PC-9 (cell line): ENCODE data around the gene PNP. TPM values are rescaled to one million over a fixed set of nuclear protein-coding genes. Genes with fewer than 3 reads are reported as not detected.
"Not testable (repeated sequence)": the region's sequence is repeated elsewhere in the genome, so short reads cannot be mapped to it uniquely, and the experiment has no call there.

Experiments used
- BruUV-seq: library from RNA; stranded (reverse); fragments of 400-500 nt; replicated peaks from 2 replicates; lab custom pipeline; 2021; lab: Mats Ljungman, UMichigan
- CTCF ChIA-PET: fragments of 300-600 bp; sonication (Branson Sonifier 250); formaldehyde crosslinking; loops from one replicate; lab custom pipeline; 2022; ENCODE audit warnings: antibody characterized with exemption; lab: Charles Lee
- POLR2A ChIA-PET: fragments of 300-600 bp; sonication (Branson Sonifier 250); formaldehyde crosslinking; loops from one replicate; lab custom pipeline; 2022; ENCODE audit warnings: antibody characterized with exemption; ENCODE audit not compliant: unreplicated experiment; lab: Charles Lee
- DNase-seq, 2 experiments: peaks; one replicate each; pipeline versions ENCODE4 v3.0.0 to v3.0.0-alpha.2; 2015 to 2022; ENCODE audit warnings: mixed read lengths in 1 of 2
- H2AFZ ChIP-seq: fragments of 200-600 bp; sonication (generic); 2 replicates; pipeline ENCODE4 v1.8.1; 2017; ENCODE audit warnings: antibody characterized with exemption
- H3F3A ChIP-seq: fragments of 200-600 bp; sonication (generic); 2 replicates; pipeline ENCODE4 v1.8.1; 2017; ENCODE audit warnings: antibody characterized with exemption, mild to moderate bottlenecking, low read depth; ENCODE audit not compliant: insufficient read depth
- H3K27ac ChIP-seq: fragments of 200-600 bp; sonication (generic); 2 replicates; pipeline ENCODE4 v1.6.1; 2016; ENCODE audit warnings: mixed run types
- H3K27me3 ChIP-seq: fragments of 200-600 bp; sonication (generic); 2 replicates; pipeline ENCODE4 v1.6.1; 2016; ENCODE audit warnings: low read depth, mixed run types; ENCODE audit not compliant: insufficient read depth
- H3K36me3 ChIP-seq: fragments of 200-600 bp; sonication (generic); 2 replicates; pipeline ENCODE4 v1.6.1; 2016; ENCODE audit warnings: low read depth, mixed run types
- H3K4me1 ChIP-seq: fragments of 200-600 bp; sonication (generic); replicated peaks from 2 replicates; pipeline ENCODE4 v1.6.1; 2016; ENCODE audit warnings: mixed run types; ENCODE audit not compliant: insufficient read depth
- H3K4me2 ChIP-seq: fragments of 200-600 bp; sonication (generic); 2 replicates; pipeline ENCODE4 v1.6.1; 2017; ENCODE audit warnings: mixed run types
- H3K4me3 ChIP-seq: fragments of 200-600 bp; sonication (generic); 2 replicates; pipeline ENCODE4 v1.6.1; 2016; ENCODE audit warnings: mixed run types
- H3K79me2 ChIP-seq: fragments of 200-600 bp; sonication (generic); 2 replicates; pipeline ENCODE4 v1.6.1; 2017; ENCODE audit warnings: low read depth, mixed run types
- H3K9me2 ChIP-seq: fragments of 200-600 bp; sonication (generic); 2 replicates; pipeline ENCODE4 v1.8.1; 2017; ENCODE audit warnings: mild to moderate bottlenecking; ENCODE audit not compliant: insufficient read depth
- H3K9me3 ChIP-seq: fragments of 200-600 bp; sonication (generic); 2 replicates; pipeline ENCODE4 v1.8.1; 2016; ENCODE audit warnings: low read depth; ENCODE audit not compliant: insufficient read depth
- H4K20me1 ChIP-seq: fragments of 200-600 bp; sonication (generic); 2 replicates; pipeline ENCODE4 v1.8.1; 2017; ENCODE audit not compliant: insufficient read depth
- EZH2 ChIP-seq: fragments of 200-600 bp; sonication (generic); IDR thresholded peaks from 2 replicates; pipeline ENCODE4 v1.8.0; 2017; ENCODE audit warnings: antibody characterized with exemption, low read depth
- intact Hi-C: fragments of 100-400 bp; cut with micrococcal nuclease; formaldehyde crosslinking; loops from one replicate; pipeline ENCODE4 v1.10.0; 2022; ENCODE audit not compliant: unreplicated experiment
- total RNA-seq: library from RNA; stranded (reverse); gene quantifications from 2 replicates; pipeline ENCODE4 v1.2.3, GENCODE V29; 2021
- TF ChIP-seq, protein P1 (sequence below): fragments of 200-600 bp; sonication (generic); conservative IDR thresholded peaks from 2 replicates; pipeline ENCODE4 v1.6.1; 2017; ENCODE audit warnings: mixed run types, antibody characterized with exemption, mild to moderate bottlenecking, moderate library complexity

Gene PNP
- total RNA-seq, 1 experiment from 2014 or later: 26.9 TPM

DNA sequence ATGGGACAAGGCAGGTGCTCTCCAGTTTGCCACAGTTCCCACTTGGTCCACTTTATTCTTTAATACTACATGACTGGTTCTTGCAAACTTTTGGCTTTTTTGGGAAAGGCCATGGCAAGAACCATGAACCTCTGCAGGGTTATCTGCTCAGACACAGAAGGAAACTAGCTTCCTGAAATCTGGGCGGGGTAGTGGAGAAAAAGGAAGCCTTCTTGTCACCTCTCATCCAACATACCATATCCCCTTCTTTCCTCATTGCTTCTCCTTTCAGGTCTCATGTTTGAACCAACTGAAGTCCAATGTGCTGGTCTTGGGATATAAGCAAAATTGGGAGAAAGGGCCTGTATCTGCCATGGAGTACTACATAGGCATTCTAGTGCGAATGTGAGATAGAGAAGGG is 27.7 kb upstream of the PNP start:
- no TSS peak for BruUV-seq
- H3K9me2 ChIP-seq: no peaks in the 10 kb centered on the region
- H3K27ac ChIP-seq: no peak overlapping the region
- ChIA-PET POLR2A (no interaction called here), CTCF (no interaction called here)
- intact Hi-C loops: no loop called here
- no peaks in the 10 kb centered on the region for H3K4me1 ChIP-seq
- no peaks in the 10 kb centered on the region for H3K79me2 ChIP-seq
- no peak overlapping the region for H3K4me2 ChIP-seq
- no peaks in the 10 kb centered on the region for H3F3A ChIP-seq
- no peak for DNase-seq
- TF ChIP-seq, protein P1, sequence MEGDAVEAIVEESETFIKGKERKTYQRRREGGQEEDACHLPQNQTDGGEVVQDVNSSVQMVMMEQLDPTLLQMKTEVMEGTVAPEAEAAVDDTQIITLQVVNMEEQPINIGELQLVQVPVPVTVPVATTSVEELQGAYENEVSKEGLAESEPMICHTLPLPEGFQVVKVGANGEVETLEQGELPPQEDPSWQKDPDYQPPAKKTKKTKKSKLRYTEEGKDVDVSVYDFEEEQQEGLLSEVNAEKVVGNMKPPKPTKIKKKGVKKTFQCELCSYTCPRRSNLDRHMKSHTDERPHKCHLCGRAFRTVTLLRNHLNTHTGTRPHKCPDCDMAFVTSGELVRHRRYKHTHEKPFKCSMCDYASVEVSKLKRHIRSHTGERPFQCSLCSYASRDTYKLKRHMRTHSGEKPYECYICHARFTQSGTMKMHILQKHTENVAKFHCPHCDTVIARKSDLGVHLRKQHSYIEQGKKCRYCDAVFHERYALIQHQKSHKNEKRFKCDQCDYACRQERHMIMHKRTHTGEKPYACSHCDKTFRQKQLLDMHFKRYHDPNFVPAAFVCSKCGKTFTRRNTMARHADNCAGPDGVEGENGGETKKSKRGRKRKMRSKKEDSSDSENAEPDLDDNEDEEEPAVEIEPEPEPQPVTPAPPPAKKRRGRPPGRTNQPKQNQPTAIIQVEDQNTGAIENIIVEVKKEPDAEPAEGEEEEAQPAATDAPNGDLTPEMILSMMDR: no peak
- no peak for TF ChIP-seq EZH2
- H3K36me3 ChIP-seq: no peaks in the 10 kb centered on the region
- H2AFZ ChIP-seq: no peak overlapping the region
- no peak overlapping the region for H3K4me3 ChIP-seq
- no peaks in the 10 kb centered on the region for H3K9me3 ChIP-seq
- H3K27me3 ChIP-seq: no peaks in the 10 kb centered on the region; the same call in 1 of the 2 replicates
- no peaks in the 10 kb centered on the region for H4K20me1 ChIP-seq

DNA sequence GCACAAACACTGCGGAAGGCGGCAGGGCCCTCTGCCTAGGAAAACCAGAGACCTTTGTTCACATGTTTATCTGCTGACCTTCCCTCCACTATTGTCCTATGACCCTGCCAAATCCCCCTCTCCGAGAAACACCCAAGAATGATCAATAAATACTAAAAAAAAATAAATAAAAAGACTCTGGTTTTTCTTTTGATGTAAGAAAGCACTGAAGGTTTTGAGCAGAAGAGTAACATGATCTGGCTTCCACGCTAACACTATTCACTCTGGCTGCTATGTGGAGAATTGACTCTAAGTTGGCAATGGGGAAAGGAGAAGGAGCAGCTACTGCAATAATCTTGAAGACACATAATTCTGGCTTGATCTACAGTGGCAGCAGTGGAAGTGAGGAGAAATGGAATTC is 25.6 kb upstream of the PNP start:
- POLR2A ChIA-PET, H3K4me1 ChIP-seq, BruUV-seq, CTCF ChIA-PET, H3K9me3 ChIP-seq, intact Hi-C loops, H3K27me3 ChIP-seq, DNase-seq, H3K79me2 ChIP-seq, H3K9me2 ChIP-seq, H3K4me2 ChIP-seq, H4K20me1 ChIP-seq, H3K4me3 ChIP-seq, H3F3A ChIP-seq, H2AFZ ChIP-seq, H3K27ac ChIP-seq, H3K36me3 ChIP-seq: not testable (repeated sequence)

DNA sequence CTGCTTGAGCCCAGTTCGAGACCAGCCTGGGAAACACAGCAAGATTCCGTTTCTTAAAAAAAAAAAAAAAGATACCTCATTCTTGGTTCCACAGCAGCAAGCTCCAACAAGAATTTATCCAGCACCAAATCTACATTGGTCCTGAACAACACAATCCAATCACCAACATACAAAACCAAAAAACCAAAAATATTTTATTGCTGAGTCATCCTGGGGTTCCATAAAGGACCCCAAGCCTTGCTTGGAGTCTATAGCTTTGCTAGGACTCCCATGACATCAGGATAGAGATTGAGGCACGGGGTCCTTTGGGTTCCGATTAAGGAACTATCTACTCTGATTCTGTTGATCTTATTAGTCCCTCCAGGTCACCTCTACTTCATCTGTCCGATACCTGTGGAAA is 22.3 kb upstream of the PNP start:
- ChIA-PET CTCF (no interaction called here), POLR2A (no interaction called here)
- H3K9me3 ChIP-seq: no peaks in the 10 kb centered on the region
- no TSS peak for BruUV-seq
- H2AFZ ChIP-seq: no peak overlapping the region
- intact Hi-C loops: no loop called here
- no peaks in the 10 kb centered on the region for H3K9me2 ChIP-seq
- H3K4me3 ChIP-seq: no peak overlapping the region
- no peak overlapping the region for H3K27ac ChIP-seq
- peaks cover 5% of the 10 kb centered on the region; the same call in 1 of the 2 replicates for H3K36me3 ChIP-seq
- no peaks in the 10 kb centered on the region for H4K20me1 ChIP-seq
- TF ChIP-seq EZH2: no peak
- TF ChIP-seq, protein P1: no peak
- no peaks in the 10 kb centered on the region for H3K79me2 ChIP-seq
- H3K27me3 ChIP-seq: no peaks in the 10 kb centered on the region
- DNase-seq: no peak
- no peak overlapping the region for H3K4me2 ChIP-seq
- H3K4me1 ChIP-seq: no peaks in the 10 kb centered on the region
- H3F3A ChIP-seq: no peaks in the 10 kb centered on the region

DNA sequence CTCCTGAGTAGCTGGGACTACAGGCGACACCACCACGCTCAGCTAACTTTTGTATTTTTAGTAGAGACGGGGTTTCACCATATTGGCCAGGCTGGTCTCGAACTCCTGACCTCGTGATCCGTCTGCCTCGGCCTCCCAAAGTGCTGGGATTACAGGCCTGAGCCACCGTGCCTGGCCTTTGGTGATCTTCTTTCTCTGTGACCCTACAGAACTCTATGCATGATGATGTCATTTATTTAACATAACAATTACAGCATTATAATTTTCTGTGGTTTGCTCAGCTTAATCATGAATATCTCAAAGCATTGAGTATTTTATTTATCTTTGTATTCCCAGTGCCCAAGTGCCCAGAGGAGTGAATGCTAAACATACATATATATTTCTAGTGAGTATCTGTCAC is 16.4 kb upstream of the PNP start:
- H3K4me3 ChIP-seq, H3K27me3 ChIP-seq, BruUV-seq, H4K20me1 ChIP-seq, H3K36me3 ChIP-seq, POLR2A ChIA-PET, H3K27ac ChIP-seq, H3K9me3 ChIP-seq, DNase-seq, H2AFZ ChIP-seq, H3F3A ChIP-seq, H3K9me2 ChIP-seq: not testable (repeated sequence)
- Histone ChIP-seq H3K4me2 (peak overlapping the region; percentile 70; the same call in 1 of the 2 replicates), H3K79me2 (peaks cover 33% of the 10 kb centered on the region), H3K4me1 (peaks cover 15% of the 10 kb centered on the region)
- CTCF ChIA-PET: interaction anchor here (0.6 to 0.7 kb wide), 2 partner anchors 17 to 37 kb away, joined by 3 to 5 read pairs; no protein-coding TSS in a partner anchor
- intact Hi-C loops: loop anchor here (10.0 kb wide), 1 partner anchor 152 kb away; no protein-coding TSS in a partner anchor
